COR-L47 (cell line): ENCODE data around the gene CBLL1.

Source experiments
- DNase-seq: peaks from one replicate; lab custom pipeline; 2025; lab: John Stamatoyannopoulos, UW

Gene CBLL1

DNA sequence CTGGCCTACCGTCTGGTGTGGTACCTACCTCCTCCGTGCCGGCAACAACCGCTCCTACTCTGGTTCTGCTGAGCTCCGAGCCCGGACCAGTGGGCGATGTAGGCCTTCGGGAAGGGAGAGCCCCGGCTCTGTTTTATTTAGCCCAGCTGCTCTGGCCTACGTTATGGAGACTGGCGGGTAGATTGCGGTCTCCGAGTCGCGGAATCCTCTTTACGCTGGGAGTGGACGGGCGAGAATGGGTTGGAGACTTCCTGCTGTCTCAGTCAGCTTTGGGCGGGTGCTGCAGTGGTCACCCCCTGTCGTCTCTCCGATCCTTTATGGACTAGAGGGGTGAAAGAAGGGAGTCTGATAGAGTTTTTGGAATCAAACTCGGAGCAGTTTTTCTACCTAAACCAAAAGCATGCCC is 406 bp downstream of the CBLL1 start:
- DNase-seq = no peak

DNA sequence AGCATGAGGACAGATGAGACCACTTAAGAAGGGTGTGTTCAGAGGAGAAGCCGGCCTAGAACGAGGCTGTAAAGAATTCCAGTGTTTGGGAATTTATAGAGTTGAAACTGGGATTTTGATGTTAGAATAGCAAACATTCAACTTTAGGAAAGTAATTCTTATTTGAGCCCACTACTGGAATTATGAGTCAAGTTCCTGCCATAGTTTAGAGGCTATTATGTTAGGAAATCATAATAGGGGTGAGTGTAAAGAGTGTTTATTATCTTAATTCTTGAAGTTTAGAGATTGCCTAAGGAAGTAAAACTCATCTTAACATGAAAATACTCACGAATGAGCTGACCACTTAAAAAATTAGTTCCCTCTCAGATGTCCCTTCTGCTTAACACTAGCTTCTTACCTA is 2.1 kb downstream of the CBLL1 start:
- no peak for DNase-seq

GRCh38 chr7:107751113-107751512 is 7.2 kb downstream of the CBLL1 start:
- no peak for DNase-seq

DNA sequence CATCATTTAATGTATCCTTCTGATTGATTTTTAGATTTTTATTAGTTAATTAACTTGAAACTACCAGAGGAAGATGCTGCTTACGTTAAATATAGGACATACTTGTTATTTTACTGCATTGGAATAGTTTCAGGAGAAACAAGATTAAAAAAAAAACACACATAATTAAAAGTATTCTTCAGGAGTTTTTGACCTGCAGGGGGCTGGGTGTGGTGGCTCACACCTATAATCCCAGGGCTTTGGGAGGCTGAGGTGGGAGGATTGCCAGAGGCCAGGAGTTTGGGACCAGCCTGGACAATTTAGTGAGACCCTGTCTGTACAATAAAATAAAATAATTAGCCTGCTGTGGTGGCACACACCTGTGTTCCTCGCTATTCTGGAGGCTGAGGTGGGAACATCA is 10.7 kb downstream of the CBLL1 start:
- DNase-seq = no peak

DNA sequence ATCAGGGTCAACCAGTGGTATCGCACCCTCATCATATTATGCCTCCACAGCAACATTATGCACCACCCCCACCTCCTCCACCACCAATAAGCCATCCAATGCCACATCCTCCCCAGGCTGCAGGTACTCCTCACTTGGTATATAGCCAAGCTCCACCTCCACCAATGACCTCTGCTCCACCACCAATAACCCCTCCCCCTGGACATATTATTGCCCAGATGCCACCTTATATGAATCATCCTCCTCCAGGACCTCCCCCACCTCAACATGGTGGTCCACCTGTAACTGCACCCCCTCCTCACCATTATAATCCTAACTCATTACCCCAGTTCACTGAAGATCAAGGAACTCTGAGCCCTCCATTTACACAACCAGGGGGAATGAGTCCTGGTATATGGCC is 14.7 kb downstream of the CBLL1 start:
- DNase-seq = no peak

GRCh38 chr7:107767391-107767790 is 23.4 kb downstream of the CBLL1 start:
- DNase-seq = no peak

- no peak for DNase-seq
Measured at GRCh38 chr7:107768263-107768662, 24.3 kb downstream of the CBLL1 start.

GRCh38 chr7:107773027-107773426 is 29.1 kb downstream of the CBLL1 start:
- DNase-seq = no peak

DNA sequence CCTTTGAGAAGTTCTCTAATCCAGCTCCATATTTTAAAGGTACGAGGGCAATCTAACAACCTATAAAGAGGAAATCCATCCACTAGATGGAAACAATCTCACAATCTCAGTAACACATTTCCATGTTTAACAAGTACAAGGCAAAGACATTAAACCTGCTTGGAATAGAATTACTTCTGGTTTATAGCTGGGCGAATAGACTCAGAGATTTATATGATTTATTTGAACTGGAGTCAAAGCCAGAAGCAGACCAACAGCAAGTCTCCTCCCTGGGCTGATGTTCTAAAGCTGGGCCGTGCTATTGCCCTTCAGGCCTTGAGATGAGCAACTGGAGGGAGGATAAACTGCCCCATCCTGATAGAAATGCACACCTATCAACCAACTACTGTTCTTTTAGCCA is 33.8 kb downstream of the CBLL1 start:
- no peak for DNase-seq

GRCh38 chr7:107778283-107778682 is 34.3 kb downstream of the CBLL1 start:
- DNase-seq = no peak

GRCh38 chr7:107779647-107780099 is 35.7 kb downstream of the CBLL1 start:
- DNase-seq = no peak

DNA sequence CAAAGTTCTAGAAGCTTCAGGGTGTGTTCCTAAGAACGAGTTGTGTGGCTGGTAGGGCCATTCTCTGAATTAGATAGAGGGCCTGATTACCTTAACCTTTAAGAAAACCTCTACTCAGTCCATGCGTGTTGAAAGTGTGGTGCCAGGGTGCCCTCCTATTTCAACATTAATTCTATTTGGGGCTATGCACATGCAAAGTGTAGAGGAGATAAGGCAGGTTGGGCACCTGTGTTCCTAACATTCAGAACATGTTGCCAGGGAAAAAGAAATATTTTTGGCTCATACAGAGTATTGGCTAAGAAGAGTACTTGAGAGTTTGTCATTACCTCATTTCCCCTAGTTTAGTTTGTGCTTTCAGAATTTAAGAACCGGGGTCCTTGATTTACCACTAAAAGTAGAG is 38.4 kb downstream of the CBLL1 start:
- no peak for DNase-seq

DNA sequence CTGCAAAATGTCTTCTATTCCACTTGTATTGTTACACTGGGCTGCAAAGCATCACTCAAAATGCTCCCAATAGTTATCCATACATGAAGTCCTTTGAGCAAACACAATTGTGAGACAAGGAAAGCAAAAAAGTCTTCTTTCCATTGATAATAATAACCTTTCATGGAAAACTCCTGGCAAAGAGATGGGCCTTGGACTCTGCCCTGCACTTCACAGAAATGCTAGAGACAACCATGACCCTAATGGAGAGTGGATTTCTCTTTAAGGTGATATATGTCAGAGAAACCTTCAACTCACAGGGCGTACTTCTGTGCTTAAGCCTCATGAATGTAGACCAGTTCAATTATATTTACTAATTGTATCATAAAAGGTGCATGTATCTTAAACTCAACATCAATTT is 39.7 kb downstream of the CBLL1 start:
- DNase-seq = no peak

GRCh38 chr7:107785170-107785569 is 41.2 kb downstream of the CBLL1 start:
- no peak for DNase-seq

DNA sequence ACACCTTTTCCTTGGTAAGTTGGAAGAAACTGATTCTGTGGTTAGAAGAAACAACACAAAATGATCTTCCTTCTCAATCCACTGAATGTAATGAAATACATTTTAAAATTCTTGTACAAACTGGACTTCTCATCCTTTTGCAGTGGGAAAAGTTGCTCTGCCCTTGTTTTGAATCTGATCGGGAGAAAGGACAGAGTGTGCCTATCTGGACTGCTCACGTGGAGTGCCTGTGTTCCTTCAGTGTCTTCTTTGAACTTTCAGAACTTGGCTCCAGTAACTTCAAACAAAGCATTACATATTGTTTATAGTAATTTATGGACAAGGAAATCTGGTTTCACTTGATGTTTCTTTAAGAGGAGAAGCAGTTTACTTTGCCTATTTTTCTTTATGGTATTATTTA is 42.0 kb downstream of the CBLL1 start:
- no peak for DNase-seq

GRCh38 chr7:107788216-107788615 is 44.3 kb downstream of the CBLL1 start:
- no peak for DNase-seq

GRCh38 chr7:107788662-107789061 is 44.7 kb downstream of the CBLL1 start:
- DNase-seq = no peak

- no peak for DNase-seq
Measured at GRCh38 chr7:107789647-107790046, 45.7 kb downstream of the CBLL1 start.

DNA sequence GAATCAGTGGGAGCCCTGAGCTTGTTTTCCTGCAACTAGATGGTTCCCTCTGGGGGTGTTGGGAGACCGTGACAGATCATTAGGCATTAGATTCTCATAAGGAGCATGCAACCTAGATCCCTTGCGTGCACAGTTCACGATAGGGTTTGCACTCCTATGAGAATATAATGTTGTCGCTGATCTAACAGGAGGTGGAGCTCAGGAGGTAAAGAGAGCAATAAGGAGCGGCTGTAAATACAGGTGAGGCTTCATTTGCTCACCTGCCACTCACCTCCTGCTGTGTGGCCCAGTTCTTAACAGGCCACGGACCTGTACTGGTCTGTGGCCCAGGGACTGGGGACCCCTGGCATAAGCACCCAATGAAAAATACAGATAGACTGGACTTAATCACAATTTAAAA is 48.4 kb downstream of the CBLL1 start:
- DNase-seq = no peak

- no peak for DNase-seq
Measured at GRCh38 chr7:107799647-107800264, 55.8 kb downstream of the CBLL1 start.

GRCh38 chr7:107803009-107803610 is 59.2 kb downstream of the CBLL1 start, which contains the start of gene SLC26A3:
SLC26A3 (minus strand) TSS chr7:107803223; CDS start chr7:107794509, 8,714 bp downstream.
- DNase-seq = no peak

- no peak for DNase-seq
Measured at GRCh38 chr7:107809179-107809578, 65.2 kb downstream of the CBLL1 start.

- no peak for DNase-seq
Measured at GRCh38 chr7:107810626-107811025, 66.7 kb downstream of the CBLL1 start.
